GM10266 (cell line): ENCODE data around the gene BDNF.

ENCODE experiments used
- DNase-seq: peaks from one replicate; pipeline ENCODE4 v3.0.0; 2012; ENCODE audit errors: extremely low spot score
- CTCF ChIP-seq: IDR thresholded peaks from 2 replicates; pipeline ENCODE4 v1.5.1; 2012; ENCODE audit warnings: mild to moderate bottlenecking, low read depth; ENCODE audit not compliant: control insufficient read depth, insufficient read depth; ENCODE audit errors: missing control alignments

The BDNF gene

GRCh38 chr11:27623945-27624523 is 76.2 kb downstream of the BDNF start:
- TF ChIP-seq CTCF, result no peak
- no peak for DNase-seq

- DNase-seq, result no peak
- TF ChIP-seq CTCF, result no peak
Measured at GRCh38 chr11:27622541-27623300, 77.5 kb downstream of the BDNF start.

GRCh38 chr11:27621405-27622161 is 78.7 kb downstream of the BDNF start:
- TF ChIP-seq CTCF, result no peak
- DNase-seq, result no peak

- DNase-seq, result no peak
Measured at GRCh38 chr11:27619763-27620335, 80.4 kb downstream of the BDNF start.

GRCh38 chr11:27619039-27619574 is 81.1 kb downstream of the BDNF start:
- DNase-seq, result no peak
- no peak for TF ChIP-seq CTCF

More at GRCh38 chr11:27619763-27620335, 80.4 kb downstream of the BDNF start:
- TF ChIP-seq CTCF, result no peak

- no peak for TF ChIP-seq CTCF
- DNase-seq, result no peak
Measured at GRCh38 chr11:27618281-27618915, 81.9 kb downstream of the BDNF start.
